Fibroblast of peridontal ligament (primary cell): ENCODE results near the gene ARRB1.
"Not testable (repeated sequence)": the region's sequence is repeated elsewhere in the genome, so short reads cannot be mapped to it uniquely, and the experiment has no call there.

Experiments
- DNase-seq: peaks from one replicate; pipeline ENCODE4 v3.0.0-alpha.2; 2010; ENCODE audit errors: extremely low read depth

Gene ARRB1

DNA sequence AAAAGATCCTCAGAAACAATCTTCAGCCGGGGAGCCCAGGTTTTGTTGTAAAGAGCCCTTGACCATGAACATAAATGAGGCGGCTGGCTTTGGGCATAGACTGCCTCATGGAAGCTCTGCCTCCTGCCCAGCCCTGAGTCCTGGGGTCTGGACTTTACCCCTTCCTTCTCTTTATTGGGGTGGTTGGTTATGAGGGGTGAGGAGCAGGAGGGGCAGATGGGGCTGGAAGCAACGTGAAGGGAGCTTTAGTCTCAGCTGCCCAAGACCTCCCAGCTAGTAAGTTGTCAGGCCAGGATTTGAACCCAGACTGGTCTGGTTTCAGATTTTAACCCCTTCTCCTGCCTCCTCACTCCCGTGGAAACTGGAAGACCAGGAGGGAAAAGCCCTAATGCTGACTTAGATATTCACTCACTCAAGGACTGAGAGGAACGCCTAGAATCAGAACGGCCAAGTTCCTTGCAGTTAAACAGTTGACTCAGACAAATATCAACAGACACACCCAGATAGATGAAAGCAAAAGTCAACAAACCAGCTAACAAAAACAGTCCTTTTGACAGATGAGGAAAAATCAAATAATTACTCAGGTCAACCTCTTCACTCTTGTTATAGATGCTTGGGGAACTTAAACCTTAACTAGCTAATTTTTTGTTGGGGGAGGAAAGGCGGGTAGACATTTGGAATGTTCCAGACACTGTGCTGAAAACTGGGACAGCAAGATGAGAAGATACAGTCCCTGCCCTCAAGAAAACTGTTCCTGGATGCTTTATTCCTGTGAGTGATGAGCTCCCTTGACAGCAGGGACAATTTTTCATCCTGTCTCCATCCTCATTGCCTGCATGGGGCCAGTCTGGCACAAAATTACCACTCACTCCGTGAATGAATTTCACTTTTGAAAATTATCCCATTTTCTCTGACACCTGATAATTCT, 20.8 kb upstream of the ARRB1 start:
- DNase-seq, result no peak

GRCh38 chr11:75369560-75370255, 18.2 kb upstream of the ARRB1 start:
- no peak for DNase-seq

DNA sequence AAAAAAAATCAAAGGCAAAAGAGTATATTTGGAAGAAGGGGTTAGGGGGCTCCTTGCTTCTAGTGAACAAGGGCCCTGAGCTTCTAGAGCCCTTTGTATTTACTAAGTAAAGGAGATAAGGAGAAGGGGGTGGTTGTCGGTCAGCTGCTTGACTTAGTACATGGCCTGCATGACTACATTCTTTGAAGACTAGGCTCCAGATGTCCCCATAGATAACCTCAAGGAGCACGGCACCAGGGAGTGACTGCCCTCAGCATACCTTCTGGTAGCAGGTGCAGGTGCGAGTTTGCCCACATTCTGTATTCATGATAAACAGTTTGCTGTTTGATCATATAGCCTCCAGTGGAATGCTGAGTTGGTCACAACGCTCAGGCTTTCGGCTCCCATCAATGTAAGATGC, 15.4 kb upstream of the ARRB1 start:
- DNase-seq, result not testable (repeated sequence)

DNA sequence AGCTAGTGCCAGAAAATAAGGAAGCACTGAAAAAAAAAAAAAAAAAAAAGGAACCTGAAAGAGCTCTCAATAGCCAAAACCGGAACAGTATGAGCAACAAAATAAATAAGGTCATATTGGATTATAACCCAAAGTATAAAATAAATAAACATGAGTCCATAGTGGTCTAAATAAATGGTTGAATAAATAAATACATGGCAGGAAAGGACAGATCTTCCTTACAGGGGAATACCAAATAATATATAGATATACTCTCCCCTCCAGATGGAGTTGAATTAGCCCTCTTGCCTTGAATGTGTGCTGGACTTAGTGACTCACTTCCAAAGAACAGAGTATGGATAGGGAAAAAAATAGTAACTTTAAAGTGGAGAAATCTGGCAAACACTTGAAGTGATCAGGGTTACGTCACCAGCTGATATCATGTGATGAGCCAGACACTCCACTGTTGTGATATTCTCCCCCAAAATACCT, 14.3 kb upstream of the ARRB1 start:
- DNase-seq, result peak; percentile 68

DNA sequence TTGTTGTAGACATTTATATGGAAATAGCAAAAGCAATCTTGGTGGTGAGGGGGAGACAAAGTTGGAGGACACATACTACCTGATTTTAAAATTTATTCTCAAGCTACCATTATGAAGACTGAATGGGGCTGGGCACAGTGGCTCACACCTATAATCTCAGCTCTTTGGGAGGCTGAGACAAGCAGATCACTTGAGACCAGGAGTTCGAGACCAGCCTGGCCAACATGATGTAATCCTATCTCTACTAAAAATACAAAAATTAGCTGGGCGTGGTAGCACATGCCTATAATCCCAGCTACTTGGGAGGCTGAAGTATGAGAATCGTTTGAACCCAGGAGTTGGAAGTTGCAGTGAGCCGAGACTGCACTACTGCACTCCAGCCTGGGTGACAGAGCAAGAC, 10.8 kb upstream of the ARRB1 start:
- DNase-seq, result not testable (repeated sequence)

GRCh38 chr11:75356613-75357012, 5.2 kb upstream of the ARRB1 start:
- DNase-seq, result no peak

GRCh38 chr11:75355051-75355450, 3.6 kb upstream of the ARRB1 start:
- DNase-seq, result no peak

GRCh38 chr11:75352588-75353206, 1.2 kb upstream of the ARRB1 start:
- no peak for DNase-seq

DNA sequence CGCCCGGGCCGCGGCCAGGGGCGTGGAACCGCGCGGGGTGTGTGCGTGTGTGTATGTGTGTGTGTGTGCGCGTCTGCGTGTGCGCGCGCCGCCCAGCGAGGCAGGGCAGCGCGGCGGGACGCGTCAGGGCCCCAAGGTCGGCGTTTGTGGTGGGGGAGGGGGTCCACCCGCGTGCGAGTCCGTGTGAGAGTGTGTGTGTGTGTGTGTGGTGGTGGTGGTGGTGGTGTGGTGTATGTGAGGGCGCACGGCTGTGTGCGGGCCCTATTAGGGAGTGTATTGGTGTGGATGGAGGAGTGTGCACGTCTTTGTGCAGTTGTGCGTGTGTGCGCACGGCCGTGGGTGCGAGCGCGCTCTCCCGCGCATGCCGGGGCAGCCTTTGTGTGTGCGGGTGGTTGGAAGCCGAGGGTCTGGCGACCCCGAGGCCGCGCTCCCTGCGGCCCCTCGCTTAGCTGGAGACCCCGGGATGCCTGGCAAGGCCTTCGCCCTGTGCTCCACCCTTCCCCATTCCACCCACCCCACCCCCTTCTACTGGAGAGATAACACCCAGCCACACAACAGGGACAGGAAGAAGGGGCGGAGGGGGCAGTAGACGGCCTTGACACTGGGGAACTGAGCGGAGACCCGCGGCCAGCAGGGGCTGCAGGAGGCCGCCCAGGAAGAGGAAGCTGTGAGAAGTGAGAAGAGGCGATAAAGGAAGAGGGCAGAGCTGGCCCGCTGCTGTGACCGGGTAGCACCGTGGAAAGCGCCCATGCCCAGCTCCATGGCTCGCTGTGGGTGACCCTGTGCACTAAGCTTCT, 528 bp upstream of the ARRB1 start:
- peak; percentile 40 for DNase-seq

GRCh38 chr11:75350743-75351540, 519 bp downstream of the ARRB1 start:
- DNase-seq, result peak; percentile 21

- no peak for DNase-seq
Measured at GRCh38 chr11:75350122-75350742, 1.2 kb downstream of the ARRB1 start.

DNA sequence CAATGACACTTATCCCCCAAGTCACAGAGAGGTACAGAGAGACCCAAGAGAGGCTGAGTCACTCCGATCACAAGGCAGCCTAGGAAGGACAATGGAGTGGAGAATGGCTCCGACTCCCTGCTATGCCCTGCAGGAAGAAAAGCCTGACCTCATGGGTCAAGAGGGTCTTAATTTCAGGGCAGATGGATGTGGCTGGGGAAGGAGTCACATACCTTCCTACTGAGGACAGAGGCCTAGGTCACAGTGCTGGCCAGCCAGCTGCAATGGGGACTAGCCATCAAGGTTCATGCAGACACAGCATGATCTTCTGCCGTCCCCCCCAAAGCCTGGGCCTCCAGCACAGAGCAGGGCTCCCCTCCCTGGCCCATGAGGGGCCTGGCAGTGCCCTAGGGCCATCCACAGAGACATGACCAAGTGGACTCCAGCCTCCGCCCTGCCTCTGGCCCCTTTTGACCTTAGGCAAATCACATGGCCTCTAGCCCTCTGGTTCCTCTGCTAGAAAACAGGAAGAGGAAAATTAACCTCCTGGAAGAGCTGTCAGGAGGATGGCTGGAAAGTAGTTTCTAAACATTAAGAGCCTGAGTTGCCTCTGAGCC, 1.8 kb downstream of the ARRB1 start:
- no peak for DNase-seq

DNA sequence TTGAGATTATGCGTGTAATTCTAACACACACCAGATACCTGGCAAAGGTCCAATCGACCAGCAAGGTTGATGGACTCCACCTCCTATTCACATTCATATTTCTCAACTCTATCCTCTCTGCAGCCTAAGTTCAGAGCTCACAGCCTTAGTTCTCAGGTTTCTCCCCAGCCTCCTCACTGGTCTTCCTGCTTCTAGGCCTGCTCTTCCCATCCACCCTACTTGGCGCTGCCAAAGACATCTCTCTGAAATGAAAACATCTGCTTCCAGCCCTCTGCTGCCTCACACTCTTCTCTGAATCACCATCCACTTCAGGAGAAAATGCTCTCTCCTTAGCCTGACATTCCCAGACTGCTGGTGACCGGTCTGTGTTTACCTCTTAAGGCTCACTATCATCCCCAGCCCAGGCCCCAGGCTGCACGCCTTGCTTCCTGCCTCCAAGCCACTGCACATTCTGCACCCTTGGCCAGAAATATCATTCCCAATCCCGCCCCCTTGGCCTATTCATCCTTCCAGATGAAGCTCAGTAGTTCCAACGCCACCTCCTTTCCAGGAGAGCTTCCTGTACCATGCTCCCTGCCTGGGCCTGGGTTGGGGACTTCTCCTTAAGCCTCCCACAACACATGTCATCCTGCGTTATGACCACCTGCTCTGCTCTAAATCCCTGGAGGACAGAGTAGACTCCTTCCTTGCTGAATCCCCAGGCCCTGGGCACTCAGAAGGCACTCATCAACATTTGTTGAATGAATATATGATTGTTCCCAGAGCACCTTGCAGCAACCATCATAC, 3.5 kb downstream of the ARRB1 start:
- peak; percentile 89 for DNase-seq

DNA sequence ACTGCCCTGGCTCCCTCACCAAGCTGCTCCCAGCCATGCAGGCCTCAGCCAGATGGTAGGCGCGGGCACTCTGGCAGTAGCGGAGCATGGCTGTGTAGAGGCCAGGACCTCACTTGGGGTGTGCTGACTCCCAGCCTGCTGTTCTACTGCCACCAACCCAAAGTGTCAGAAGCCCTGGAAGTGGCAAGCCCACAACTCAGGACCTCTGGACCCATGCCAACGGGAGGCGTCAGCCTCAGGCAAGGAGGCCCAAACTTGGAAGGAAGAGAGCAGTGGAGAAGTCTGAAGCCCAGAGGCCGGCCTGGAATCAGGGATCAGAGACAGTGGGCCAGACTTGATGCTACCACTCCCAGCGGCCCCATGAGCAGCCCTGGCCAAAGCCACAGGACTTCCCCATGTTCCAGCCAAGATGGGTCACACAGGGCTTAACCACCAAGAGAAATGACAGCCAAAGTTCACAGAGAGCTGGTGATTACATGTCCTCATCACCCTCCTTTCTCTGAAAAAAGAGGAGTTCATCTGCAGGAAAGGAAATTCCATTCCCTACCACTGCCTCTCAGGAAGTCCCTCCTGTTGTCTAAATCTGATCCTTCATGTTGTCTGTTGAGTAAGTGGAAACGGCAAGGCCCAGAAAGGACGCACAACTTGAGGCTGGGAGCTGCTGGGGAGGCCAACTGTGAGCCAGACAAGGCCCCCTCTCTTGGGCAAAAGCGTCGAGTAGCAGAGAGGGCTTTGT, 4.4 kb downstream of the ARRB1 start:
- peak; percentile 33 for DNase-seq

DNA sequence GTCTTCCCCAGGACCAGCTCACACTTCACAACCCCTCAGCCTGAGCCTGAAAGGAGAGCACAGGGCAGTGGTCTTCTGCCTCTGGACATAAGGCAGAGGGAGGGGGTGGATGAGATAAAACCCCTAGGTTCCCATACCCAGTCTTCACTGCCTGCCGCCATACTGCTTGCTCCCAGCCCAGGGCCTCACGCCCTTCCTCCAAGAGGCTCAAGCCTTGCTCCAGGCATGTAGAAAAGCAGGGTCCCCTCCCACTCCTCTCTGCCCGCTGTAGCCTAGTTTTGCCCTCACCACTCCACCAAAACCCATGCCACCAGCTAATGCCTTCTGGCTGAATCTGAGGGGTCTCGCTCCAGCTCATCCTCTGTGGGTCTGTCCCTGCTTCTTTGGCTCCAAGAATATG, 5.2 kb downstream of the ARRB1 start:
- no peak for DNase-seq

DNA sequence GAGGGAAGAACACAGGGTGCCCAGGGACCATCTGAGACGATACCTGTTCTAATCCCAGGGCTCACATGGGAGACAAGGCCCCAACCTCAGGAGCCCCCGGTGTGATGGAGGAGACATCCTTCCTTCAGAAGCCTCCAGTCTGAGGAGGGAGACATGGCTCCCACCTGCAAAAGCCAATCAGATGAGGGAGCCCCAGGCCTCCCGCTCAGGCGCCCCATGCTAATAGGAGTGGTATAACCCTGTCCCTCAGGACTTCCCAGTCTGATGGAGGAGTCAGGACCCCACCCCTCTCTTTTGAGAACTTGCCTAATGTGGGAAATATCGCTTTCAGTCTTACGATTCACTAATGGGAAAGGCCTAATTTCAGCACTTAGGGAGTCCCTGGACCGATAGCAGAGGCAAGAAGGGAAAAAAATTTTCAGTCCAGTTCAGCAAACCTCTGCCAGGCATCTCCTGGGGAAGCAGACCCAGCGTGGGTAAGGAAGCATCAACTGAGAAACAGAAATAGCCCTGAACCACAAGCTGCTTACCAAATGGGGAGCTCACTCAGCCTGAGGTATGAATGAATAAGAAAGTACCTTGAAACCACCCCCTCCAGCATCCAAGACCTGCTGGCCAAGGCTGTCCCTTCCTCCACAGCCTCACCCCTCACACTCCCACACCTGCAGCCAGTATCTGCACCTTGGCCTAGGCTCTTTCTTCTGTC, 5.9 kb downstream of the ARRB1 start:
- no peak for DNase-seq

DNA sequence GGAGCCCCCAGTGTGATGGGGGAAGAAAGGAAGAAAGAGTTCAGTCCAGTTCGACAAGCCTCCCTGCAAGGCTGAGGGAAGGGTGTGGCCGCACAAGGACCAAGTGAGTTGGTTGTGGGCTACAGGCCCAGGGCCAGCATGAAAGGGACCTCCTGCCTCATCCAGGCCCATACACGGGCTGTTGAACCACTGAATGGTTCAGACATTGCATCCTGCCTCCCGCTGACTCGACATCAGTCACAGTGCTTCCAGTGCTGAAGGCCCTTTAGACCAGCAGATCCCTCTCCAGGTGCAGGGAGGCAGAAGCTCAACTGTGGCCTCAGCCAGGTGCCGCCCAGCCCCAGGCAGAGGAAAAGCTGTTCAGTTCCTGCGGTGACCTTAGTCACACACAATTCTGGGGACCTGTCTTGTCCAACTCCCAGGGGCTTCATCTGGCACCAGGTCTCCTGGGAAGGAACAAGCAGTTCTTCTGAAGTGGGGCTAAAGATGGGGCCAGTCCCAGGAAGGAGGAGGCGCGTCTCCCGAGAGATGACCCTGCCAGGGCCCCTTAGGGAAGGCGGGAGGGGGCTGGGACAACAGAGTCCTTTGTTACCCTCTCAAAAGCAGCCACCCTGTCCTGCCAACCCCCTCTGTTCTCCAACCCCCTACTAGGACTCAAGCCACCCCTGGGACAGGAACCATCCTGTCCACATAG, 6.6 kb downstream of the ARRB1 start:
- no peak for DNase-seq
